ENCODE results near the gene RERE. TPM values are rescaled to one million over a fixed set of nuclear protein-coding genes. Genes with fewer than 3 reads are reported as not detected.

Gene RERE
- total and polyA plus RNA-seq, 2 experiments from 2014 or later: 148 to 170 TPM

GRCh38 chr1:8676072-8676471 is 141.4 kb downstream of the RERE start (continued):
- no peak for TF ChIP-seq ZNF462 (CRISPR knock-in tag; IDR thresholded peaks at IDR 0.05)
- no peak for TF ChIP-seq POLR2AphosphoS5 (IDR thresholded peaks at IDR 0.05; ENCODE audit: low read depth)
- no peak for TF ChIP-seq REST (IDR thresholded peaks at IDR 0.05; ENCODE audit: unreplicated experiment)
- TF ChIP-seq ZNF331 (CRISPR knock-in tag; IDR thresholded peaks at IDR 0.05; ENCODE audit: low read depth): no peak
- no peak for TF ChIP-seq EZH2 (IDR thresholded peaks at IDR 0.05; ENCODE audit: low read depth, unreplicated experiment)

- H4K20me1 ChIP-seq (replicated peaks; ENCODE audit: insufficient read depth): peaks cover 87% of the 10 kb centered on the region
- H3K4me3 Mint-ChIP-seq: no peak overlapping the region; the same call in 2 of the 3 replicates
- peak overlapping the region; percentile 41 for H3K27ac Mint-ChIP-seq
- H3K4me3 ChIP-seq: no peak overlapping the region
- no peak overlapping the region for H3K27ac ChIP-seq (ENCODE audit: low read depth)
- no peaks in the 10 kb centered on the region for H3K9me2 ChIP-seq (ENCODE audit: insufficient read depth)
- H3K27me3 Mint-ChIP-seq (ENCODE audit: insufficient read depth, low read depth, poor library complexity): peaks cover 4% of the 10 kb centered on the region
- H3K4me1 ChIP-seq (ENCODE audit: insufficient read depth): peaks cover 44% of the 10 kb centered on the region
- no peaks in the 10 kb centered on the region for H3F3A ChIP-seq (replicated peaks; ENCODE audit: low read depth)
- no peak overlapping the region for H2AFZ ChIP-seq
- H3K79me2 ChIP-seq (replicated peaks; ENCODE audit: insufficient read depth): peaks cover 100% of the 10 kb centered on the region
- H3K9me3 Mint-ChIP-seq: no peaks in the 10 kb centered on the region
- no peak overlapping the region for H3K4me2 ChIP-seq
- no peak for ATAC-seq
- H3K27me3 ChIP-seq (ENCODE audit: insufficient read depth): no peaks in the 10 kb centered on the region
- no peaks in the 10 kb centered on the region for H3K36me3 ChIP-seq (ENCODE audit: insufficient read depth)
- DNase-seq (ENCODE audit: low spot score): no peak
- peaks cover 48% of the 10 kb centered on the region for H3K4me1 Mint-ChIP-seq
- no peaks in the 10 kb centered on the region for H3K36me3 Mint-ChIP-seq (ENCODE audit: low read depth)
- TF ChIP-seq EZH2 (IDR thresholded peaks at IDR 0.05; ENCODE audit: low read depth, unreplicated experiment) (no peak), STAT1 (IDR thresholded peaks at IDR 0.05; ENCODE audit: unreplicated experiment) (no peak), ETS1 (IDR thresholded peaks at IDR 0.05) (no peak), NANOG (IDR thresholded peaks at IDR 0.05; ENCODE audit: borderline replicate concordance) (no peak), CREB1 (CRISPR knock-in tag; IDR thresholded peaks at IDR 0.05; ENCODE audit: low read depth) (no peak), CTCF (conservative IDR thresholded peaks at IDR 0.05; ENCODE audit: low read depth in 2 of 2) (no peak), ZNF114 (CRISPR knock-in tag; IDR thresholded peaks at IDR 0.05) (no peak), JUNB (IDR thresholded peaks at IDR 0.05; ENCODE audit: unreplicated experiment) (no peak)
Observed at GRCh38 chr1:8674912-8675311, 142.5 kb downstream of the RERE start.
